ENCODE results near the gene DOCK1. TPM values are rescaled to one million over a fixed set of nuclear protein-coding genes. Genes with fewer than 3 reads are reported as not detected.

DOCK1 gene
- total RNA-seq, 4 donors from 2014 or later, result 31.3 to 82.3 (median 44.1) TPM

DNA sequence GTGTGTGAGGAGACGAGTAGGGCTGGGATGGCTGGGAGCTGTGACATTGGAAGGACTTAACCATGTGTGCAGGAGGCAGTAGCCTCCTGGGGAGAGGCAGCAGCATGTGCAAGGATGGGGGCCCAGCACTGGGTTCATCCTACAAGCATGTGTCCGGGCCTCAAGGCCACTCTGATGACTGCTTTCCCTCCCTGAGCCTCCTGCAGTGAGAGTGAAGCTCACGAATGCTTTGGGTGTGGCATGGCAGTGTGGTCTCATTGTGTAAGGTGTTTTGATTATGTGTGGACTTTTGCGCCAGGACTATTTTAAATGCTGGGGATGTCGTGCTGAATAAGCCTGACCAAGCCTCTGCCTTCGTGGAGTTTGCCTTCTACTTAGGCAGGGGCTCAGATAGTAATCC is 413.2 kb downstream of the DOCK1 start:
- no peak for ATAC-seq (ENCODE audit: low FRiP score)
- DNase-seq (ENCODE audit: low spot score), result no peak
- TF ChIP-seq, protein P1, sequence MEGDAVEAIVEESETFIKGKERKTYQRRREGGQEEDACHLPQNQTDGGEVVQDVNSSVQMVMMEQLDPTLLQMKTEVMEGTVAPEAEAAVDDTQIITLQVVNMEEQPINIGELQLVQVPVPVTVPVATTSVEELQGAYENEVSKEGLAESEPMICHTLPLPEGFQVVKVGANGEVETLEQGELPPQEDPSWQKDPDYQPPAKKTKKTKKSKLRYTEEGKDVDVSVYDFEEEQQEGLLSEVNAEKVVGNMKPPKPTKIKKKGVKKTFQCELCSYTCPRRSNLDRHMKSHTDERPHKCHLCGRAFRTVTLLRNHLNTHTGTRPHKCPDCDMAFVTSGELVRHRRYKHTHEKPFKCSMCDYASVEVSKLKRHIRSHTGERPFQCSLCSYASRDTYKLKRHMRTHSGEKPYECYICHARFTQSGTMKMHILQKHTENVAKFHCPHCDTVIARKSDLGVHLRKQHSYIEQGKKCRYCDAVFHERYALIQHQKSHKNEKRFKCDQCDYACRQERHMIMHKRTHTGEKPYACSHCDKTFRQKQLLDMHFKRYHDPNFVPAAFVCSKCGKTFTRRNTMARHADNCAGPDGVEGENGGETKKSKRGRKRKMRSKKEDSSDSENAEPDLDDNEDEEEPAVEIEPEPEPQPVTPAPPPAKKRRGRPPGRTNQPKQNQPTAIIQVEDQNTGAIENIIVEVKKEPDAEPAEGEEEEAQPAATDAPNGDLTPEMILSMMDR (IDR thresholded peaks at IDR 0.05), result no peak

DNA sequence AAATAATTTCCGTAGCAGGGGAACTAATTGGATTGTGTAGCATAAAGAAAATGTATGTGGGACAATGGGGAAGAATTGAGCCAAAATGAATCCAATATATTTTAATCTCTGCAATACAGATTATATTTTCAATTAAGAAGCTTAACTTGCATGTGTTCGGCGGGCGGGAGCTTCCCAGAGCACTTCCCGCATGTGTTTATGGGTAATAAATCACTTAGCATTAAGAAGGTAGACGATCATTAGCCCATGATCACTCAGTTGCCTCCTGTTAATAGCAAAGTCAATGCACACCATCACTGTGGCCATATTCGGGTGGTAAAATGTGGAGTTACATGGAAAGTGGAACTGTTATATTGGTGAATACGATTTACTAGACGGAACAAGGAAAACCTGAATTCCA is 414.0 kb downstream of the DOCK1 start:
- DNase-seq (ENCODE audit: low spot score), result no peak
- TF ChIP-seq, protein P1 (IDR thresholded peaks at IDR 0.05), result no peak
- ATAC-seq (ENCODE audit: low FRiP score), result no peak

DNA sequence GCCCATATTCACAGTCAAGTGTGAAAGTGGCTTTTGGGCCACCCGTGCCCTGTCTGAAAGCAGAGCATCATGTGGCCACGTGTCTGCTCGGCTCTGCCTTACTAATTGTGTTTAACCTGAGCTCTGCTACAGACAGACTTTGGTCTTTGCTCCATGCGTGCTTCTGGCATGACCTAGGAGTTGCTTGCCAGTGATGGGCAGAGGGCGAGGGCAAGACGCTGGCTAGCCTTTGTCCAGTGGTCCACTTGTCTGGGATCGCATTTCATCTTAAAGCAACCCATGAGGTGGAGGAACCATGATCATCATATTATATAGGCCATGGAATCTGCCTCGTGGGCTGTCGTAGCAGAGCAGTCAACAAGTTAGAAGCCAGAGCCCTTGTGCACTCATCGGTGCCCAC is 414.5 kb downstream of the DOCK1 start:
- ATAC-seq (ENCODE audit: low FRiP score) (no peak), DNase-seq (ENCODE audit: low spot score) (no peak)
- TF ChIP-seq, protein P1 (IDR thresholded peaks at IDR 0.05), result no peak

DNA sequence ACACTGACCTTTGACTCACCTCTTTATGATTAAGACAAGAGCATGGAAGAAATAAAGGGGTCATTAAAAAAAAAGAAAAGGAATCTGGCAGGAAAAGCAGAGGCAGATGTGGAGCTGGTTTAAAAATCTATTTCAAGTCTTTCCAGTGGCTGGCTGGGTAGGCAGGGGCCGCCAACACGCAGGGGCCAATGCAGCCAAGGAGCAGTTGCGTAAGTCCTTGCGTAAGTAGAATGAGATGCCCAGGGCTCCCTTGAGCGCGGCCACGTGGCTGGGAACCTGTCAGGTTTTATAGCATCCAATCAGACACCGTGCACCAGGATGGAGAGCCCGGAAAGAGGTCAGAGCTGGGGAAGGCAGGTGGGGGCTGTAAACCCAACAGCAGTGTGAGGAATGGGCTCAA is 414.9 kb downstream of the DOCK1 start:
- TF ChIP-seq, protein P1 (IDR thresholded peaks at IDR 0.05), result no peak
- ATAC-seq (ENCODE audit: low FRiP score) (no peak), DNase-seq (ENCODE audit: low spot score) (no peak)

DNA sequence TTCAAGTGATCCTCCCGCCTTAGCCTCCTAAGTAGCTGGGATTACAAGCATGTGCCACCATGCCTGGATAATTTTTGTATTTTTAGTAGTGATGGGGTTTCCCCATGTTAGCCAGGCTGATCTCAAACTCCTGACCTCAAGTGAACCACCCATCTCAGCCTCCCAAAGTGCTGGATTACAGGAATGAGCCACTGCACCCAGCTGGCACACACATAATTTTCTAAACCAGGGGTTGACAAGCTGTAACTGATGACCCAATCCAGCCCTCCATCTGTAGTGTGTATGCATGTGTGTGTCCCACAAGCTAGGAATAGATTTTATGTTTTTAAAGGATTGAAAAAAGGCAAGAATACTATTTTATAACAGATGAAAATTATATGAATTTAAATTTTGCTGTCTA is 417.1 kb downstream of the DOCK1 start:
- ATAC-seq (ENCODE audit: low FRiP score), result no peak
- TF ChIP-seq, protein P1 (IDR thresholded peaks at IDR 0.05), result no peak
- DNase-seq (ENCODE audit: low spot score), result no peak

DNA sequence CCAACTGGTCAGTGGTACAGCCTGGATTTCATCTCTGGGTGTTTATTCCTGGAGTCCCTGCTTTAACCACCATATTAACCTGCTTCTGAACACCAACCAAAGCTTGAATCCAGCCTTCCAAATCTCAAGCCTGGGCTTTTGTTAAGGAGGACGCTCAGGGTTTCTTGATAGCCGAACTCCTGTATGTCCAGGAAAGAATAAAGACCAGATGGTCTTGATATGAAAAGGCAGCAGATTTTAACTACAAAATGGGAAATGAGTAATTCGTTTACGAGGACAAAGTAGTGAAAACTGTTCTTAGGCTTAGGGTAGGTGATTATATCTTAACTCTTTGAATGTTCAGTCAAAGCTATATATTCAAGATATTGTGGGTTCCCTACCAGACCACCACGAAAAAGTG is 420.3 kb downstream of the DOCK1 start:
- no peak for ATAC-seq (ENCODE audit: low FRiP score)
- no peak for DNase-seq (ENCODE audit: low spot score)
- TF ChIP-seq, protein P1 (IDR thresholded peaks at IDR 0.05), result no peak

DNA sequence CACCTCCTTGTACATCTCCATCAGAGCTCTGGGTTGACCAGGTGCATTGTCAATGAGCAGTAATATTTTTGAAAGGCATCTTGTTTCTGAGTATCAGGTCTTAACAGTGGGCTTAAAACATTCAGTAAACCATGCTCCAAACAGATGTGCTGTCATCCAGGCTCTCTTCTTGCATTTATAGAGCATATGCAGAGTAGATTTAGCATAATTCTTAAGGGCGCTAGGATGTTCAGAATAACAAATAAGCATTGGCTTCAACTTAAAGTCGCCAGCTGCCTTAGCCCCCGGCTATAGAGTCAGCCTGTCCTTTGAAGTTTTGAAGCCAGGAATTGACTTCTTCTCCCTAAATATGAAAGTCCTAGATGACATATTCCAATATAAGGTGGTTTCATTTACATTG is 421.7 kb downstream of the DOCK1 start:
- TF ChIP-seq, protein P1 (IDR thresholded peaks at IDR 0.05), result no peak
- DNase-seq (ENCODE audit: low spot score), result no peak
- no peak for ATAC-seq (ENCODE audit: low FRiP score)

Data from omental fat pad (tissue), 4 donors.